ENCODE data around the gene CACNA2D1. TPM values are rescaled to one million over a fixed set of nuclear protein-coding genes. Genes with fewer than 3 reads are reported as not detected.

CACNA2D1 gene
- total RNA-seq, 1 experiment from 2014 or later, result 0.27 TPM

DNA sequence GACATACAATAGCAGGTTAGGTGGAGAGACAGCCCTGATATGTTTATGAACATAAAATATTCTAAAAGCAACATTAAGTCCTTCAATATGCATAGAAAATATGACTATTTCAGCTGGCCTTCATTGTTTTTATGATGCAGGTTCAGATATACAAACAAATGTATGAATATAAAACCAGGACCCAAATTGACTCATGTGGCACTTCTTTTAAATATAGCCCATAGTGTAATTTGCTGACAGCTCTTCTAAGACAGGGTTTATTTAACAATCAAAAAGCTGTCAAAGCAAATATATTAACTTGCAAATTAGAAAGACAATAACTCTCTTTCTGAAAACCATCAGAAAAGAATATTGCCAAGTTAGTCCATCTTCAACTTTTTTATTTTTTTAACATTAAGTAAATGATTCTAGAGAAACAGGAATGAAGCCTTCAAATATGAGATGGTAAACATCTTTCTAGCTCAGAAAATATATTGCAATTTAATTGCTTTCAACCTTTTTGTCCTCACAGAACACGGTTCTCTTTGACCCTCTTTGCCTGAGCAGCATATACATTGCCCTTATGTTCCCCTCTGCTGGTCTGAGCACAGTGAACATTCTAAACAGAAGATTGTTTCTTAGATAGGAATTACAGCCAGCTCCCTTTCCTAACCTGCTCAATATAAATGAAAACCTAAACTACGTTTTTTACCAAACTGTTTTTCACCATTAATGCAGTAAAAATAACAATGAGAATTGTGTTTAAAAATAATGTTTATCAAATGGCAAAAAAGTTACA, 82.8 kb downstream of the CACNA2D1 start:
- Histone ChIP-seq H2AFZ (ENCODE audit: low read depth, low read length, poor library complexity, severe bottlenecking) (no peak overlapping the region), H3K79me2 (ENCODE audit: insufficient read depth, low read length) (no peaks in the 10 kb centered on the region), H3K27ac (ENCODE audit: low read depth, low read length) (no peak overlapping the region), H3K4me2 (ENCODE audit: low read length) (no peak overlapping the region), H3K27me3 (ENCODE audit: insufficient read depth, low read length) (no peaks in the 10 kb centered on the region), H3K36me3 (ENCODE audit: control insufficient read depth in 1 of 2, insufficient read depth in 2 of 2, low read length in 2 of 2) (no peaks in the 10 kb centered on the region), H4K20me1 (ENCODE audit: insufficient read depth) (no peaks in the 10 kb centered on the region), H3K9me3 (ENCODE audit: control insufficient read depth in 1 of 2, insufficient read depth in 1 of 2, low read depth in 1 of 2, low read length in 2 of 2) (no peaks in the 10 kb centered on the region), H3K4me3 (replicated peaks in 1 of 2; ENCODE audit: low read depth in 1 of 2, low read length in 2 of 2) (no peak overlapping the region), H3K4me1 (ENCODE audit: control insufficient read depth in 1 of 2, insufficient read depth in 2 of 2, low read length in 2 of 2) (no peaks in the 10 kb centered on the region), H3K9me2 (ENCODE audit: insufficient read depth) (no peaks in the 10 kb centered on the region), H3K9ac (ENCODE audit: low read length) (no peak overlapping the region)
- RAD21 ChIA-PET (ENCODE audit: low non-redundant PET in 1 of 2, low total read pairs in 2 of 2, uncharacterized antibody in 2 of 2, unreplicated experiment in 2 of 2), result no interaction called here
- POLR2A ChIA-PET, result no interaction called here
- CTCF ChIA-PET, result no interaction called here
- DNase-seq (ENCODE audit: low read depth, low spot score) (no peak), ATAC-seq (no peak)
- intact Hi-C loops (cut with micrococcal nuclease), result no loop called here
- TF ChIP-seq SRF (IDR thresholded peaks at IDR 0.05; ENCODE audit: low read depth) (no peak), POLR2A (IDR thresholded peaks at IDR 0.05; ENCODE audit: borderline replicate concordance, extremely low read depth, insufficient read depth, insufficient read length) (no peak), SP1 (IDR thresholded peaks at IDR 0.05; ENCODE audit: low read depth) (no peak), CBX3 (IDR thresholded peaks at IDR 0.05; ENCODE audit: low read depth) (no peak), ZNF274 (IDR thresholded peaks at IDR 0.05; ENCODE audit: low read depth, low read length) (no peak), FOSL1 (IDR thresholded peaks at IDR 0.05; ENCODE audit: low read depth) (no peak), EZH2 (IDR thresholded peaks at IDR 0.05) (no peak), ZFX (IDR thresholded peaks at IDR 0.05) (no peak), JUND (IDR thresholded peaks at IDR 0.05) (no peak)
- BruUV-seq (replicated peaks), result no TSS peak

DNA sequence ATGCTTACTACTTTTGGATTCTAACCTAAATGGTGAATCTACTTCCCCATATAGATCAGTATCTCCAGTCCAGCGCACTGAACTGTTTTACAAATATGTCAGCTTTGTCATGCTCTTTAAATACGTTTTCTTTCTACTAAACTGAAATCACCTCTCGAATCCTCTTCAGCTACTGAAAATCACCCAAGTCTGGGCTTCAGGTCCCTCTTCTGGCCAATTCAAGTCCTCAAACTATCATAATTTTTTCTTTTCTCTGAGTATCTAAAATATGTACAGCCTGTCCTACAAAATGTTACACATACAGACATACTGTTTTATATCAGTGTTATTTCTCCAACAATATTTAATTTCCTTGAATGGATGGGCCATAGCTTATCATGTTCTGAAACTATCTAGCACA, 84.2 kb downstream of the CACNA2D1 start:
- no peak overlapping the region for H2AFZ ChIP-seq (ENCODE audit: low read depth, low read length, poor library complexity, severe bottlenecking)
- ChIA-PET RAD21 (ENCODE audit: low non-redundant PET in 1 of 2, low total read pairs in 2 of 2, uncharacterized antibody in 2 of 2, unreplicated experiment in 2 of 2) (no interaction called here), POLR2A (no interaction called here), CTCF (no interaction called here)
- no peaks in the 10 kb centered on the region for H3K9me2 ChIP-seq (ENCODE audit: insufficient read depth)
- no peaks in the 10 kb centered on the region for H3K9me3 ChIP-seq (ENCODE audit: control insufficient read depth in 1 of 2, insufficient read depth in 1 of 2, low read depth in 1 of 2, low read length in 2 of 2)
- intact Hi-C loops (cut with micrococcal nuclease), result no loop called here
- DNase-seq (ENCODE audit: low read depth, low spot score) (no peak), ATAC-seq (no peak)
- BruUV-seq (replicated peaks), result no TSS peak
- no peaks in the 10 kb centered on the region for H3K36me3 ChIP-seq (ENCODE audit: control insufficient read depth in 1 of 2, insufficient read depth in 2 of 2, low read length in 2 of 2)
- H3K4me3 ChIP-seq (replicated peaks in 1 of 2; ENCODE audit: low read depth in 1 of 2, low read length in 2 of 2), result no peak overlapping the region
- H4K20me1 ChIP-seq (ENCODE audit: insufficient read depth), result no peaks in the 10 kb centered on the region
- no peak overlapping the region for H3K9ac ChIP-seq (ENCODE audit: low read length)
- no peak overlapping the region for H3K27ac ChIP-seq (ENCODE audit: low read depth, low read length)
- H3K4me1 ChIP-seq (ENCODE audit: control insufficient read depth in 1 of 2, insufficient read depth in 2 of 2, low read length in 2 of 2), result no peaks in the 10 kb centered on the region
- no peaks in the 10 kb centered on the region for H3K79me2 ChIP-seq (ENCODE audit: insufficient read depth, low read length)
- H3K4me2 ChIP-seq (ENCODE audit: low read length), result no peak overlapping the region
- H3K27me3 ChIP-seq (ENCODE audit: insufficient read depth, low read length), result no peaks in the 10 kb centered on the region
- TF ChIP-seq SP1 (IDR thresholded peaks at IDR 0.05; ENCODE audit: low read depth), result no peak
- TF ChIP-seq ZFX (IDR thresholded peaks at IDR 0.05), result no peak
- no peak for TF ChIP-seq CBX3 (IDR thresholded peaks at IDR 0.05; ENCODE audit: low read depth)
- no peak for TF ChIP-seq RAD21 (IDR thresholded peaks at IDR 0.05; ENCODE audit: low read depth)
- TF ChIP-seq, protein P1, sequence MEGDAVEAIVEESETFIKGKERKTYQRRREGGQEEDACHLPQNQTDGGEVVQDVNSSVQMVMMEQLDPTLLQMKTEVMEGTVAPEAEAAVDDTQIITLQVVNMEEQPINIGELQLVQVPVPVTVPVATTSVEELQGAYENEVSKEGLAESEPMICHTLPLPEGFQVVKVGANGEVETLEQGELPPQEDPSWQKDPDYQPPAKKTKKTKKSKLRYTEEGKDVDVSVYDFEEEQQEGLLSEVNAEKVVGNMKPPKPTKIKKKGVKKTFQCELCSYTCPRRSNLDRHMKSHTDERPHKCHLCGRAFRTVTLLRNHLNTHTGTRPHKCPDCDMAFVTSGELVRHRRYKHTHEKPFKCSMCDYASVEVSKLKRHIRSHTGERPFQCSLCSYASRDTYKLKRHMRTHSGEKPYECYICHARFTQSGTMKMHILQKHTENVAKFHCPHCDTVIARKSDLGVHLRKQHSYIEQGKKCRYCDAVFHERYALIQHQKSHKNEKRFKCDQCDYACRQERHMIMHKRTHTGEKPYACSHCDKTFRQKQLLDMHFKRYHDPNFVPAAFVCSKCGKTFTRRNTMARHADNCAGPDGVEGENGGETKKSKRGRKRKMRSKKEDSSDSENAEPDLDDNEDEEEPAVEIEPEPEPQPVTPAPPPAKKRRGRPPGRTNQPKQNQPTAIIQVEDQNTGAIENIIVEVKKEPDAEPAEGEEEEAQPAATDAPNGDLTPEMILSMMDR (IDR thresholded peaks at IDR 0.05 in 2 of 3, conservative IDR thresholded peaks at IDR 0.05 in 1 of 3; ENCODE audit: borderline replicate concordance in 1 of 3, insufficient read depth in 1 of 3, low read depth in 2 of 3, low read length in 2 of 3), result no peak
- TF ChIP-seq EZH2 (IDR thresholded peaks at IDR 0.05), result no peak
- TF ChIP-seq CEBPB (IDR thresholded peaks at IDR 0.05; ENCODE audit: low read depth), result no peak
- TF ChIP-seq, protein P2, sequence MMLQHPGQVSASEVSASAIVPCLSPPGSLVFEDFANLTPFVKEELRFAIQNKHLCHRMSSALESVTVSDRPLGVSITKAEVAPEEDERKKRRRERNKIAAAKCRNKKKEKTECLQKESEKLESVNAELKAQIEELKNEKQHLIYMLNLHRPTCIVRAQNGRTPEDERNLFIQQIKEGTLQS (IDR thresholded peaks at IDR 0.05), result no peak
- TF ChIP-seq, protein P3, sequence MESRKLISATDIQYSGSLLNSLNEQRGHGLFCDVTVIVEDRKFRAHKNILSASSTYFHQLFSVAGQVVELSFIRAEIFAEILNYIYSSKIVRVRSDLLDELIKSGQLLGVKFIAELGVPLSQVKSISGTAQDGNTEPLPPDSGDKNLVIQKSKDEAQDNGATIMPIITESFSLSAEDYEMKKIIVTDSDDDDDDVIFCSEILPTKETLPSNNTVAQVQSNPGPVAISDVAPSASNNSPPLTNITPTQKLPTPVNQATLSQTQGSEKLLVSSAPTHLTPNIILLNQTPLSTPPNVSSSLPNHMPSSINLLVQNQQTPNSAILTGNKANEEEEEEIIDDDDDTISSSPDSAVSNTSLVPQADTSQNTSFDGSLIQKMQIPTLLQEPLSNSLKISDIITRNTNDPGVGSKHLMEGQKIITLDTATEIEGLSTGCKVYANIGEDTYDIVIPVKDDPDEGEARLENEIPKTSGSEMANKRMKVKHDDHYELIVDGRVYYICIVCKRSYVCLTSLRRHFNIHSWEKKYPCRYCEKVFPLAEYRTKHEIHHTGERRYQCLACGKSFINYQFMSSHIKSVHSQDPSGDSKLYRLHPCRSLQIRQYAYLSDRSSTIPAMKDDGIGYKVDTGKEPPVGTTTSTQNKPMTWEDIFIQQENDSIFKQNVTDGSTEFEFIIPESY (IDR thresholded peaks at IDR 0.05; ENCODE audit: extremely low read depth, insufficient replicate concordance, low read length), result no peak
- no peak for TF ChIP-seq JUND (IDR thresholded peaks at IDR 0.05)
- TF ChIP-seq, protein P4, sequence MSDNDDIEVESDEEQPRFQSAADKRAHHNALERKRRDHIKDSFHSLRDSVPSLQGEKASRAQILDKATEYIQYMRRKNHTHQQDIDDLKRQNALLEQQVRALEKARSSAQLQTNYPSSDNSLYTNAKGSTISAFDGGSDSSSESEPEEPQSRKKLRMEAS (IDR thresholded peaks at IDR 0.05), result no peak
- no peak for TF ChIP-seq TCF7L2 (IDR thresholded peaks at IDR 0.05; ENCODE audit: borderline replicate concordance, extremely low read depth, insufficient read depth, insufficient read length)
- no peak for TF ChIP-seq FOSL1 (IDR thresholded peaks at IDR 0.05; ENCODE audit: low read depth)
- TF ChIP-seq POLR2AphosphoS5 (IDR thresholded peaks at IDR 0.05; ENCODE audit: low read depth, low read length), result no peak

Data from HCT116 (cell line).